GM19239 (cell line): ENCODE results near the gene ST6GALNAC2.

Experiments
- DNase-seq: peaks from one replicate; pipeline ENCODE4 v3.0.0; 2011; ENCODE audit warnings: low spot score; ENCODE audit not compliant: insufficient read length
- FAIRE-seq: peaks from 2 replicates; lab custom pipeline; 2011; peaks lifted over from hg19 to GRCh38; lab: Jason Lieb, UNC

ST6GALNAC2 gene

DNA sequence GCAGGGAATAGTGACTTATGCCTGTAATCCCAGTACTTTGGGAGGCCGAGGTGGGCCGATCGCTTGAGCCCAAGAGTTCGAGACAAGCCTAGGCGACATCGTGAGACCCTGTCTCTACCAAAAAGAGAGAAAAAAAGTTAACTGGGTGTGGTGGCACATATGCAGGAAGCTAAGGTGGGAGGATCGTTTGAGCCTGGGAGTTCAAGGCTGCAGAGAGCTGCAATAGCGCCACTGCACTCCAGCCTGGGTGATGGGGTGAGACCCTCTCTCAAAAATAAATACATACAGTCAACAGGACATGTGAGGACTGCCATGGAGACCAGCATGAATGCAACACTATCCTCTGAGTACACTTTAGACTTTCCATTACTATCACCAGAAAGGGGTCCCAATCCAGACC lies 15.4 kb upstream of the ST6GALNAC2 start:
- DNase-seq (no peak), FAIRE-seq (no peak)

DNA sequence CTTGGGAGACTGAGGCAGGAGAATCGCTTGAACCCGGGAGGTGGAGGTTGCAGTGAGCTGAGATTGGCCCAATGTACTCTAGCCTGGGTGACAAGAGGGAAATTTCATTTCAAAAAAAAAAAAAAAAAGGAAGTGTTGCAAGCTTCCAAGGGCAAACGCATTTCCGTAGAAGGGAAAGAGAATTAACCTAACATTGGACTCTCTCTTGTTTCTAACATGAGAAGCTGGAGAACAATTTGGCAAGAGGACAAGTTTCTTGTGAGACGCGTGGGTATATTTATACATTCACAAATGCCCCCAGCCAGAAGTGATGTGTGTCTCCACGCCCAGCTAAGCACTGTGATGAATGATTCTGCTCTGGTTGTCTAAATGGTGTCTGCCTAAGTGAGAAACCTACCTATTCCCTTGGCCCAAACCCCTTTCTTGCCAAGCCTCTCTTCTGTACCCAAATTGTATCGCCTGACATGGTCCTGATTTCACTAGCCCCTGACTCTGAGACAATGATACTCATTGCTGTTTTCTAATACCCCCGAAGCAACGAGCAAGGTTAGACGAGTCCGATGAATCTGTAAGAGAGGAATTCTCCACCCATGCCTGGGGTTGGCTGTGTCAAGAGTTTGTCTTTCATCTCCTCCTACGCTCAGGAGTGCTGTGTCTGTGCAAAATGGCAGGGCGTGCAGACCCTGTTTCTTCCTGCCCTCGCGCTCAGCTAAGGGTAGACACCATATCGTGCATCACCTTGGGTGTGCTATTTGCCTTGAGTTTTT lies 14.2 kb upstream of the ST6GALNAC2 start:
- FAIRE-seq (no peak), DNase-seq (no peak)

DNA sequence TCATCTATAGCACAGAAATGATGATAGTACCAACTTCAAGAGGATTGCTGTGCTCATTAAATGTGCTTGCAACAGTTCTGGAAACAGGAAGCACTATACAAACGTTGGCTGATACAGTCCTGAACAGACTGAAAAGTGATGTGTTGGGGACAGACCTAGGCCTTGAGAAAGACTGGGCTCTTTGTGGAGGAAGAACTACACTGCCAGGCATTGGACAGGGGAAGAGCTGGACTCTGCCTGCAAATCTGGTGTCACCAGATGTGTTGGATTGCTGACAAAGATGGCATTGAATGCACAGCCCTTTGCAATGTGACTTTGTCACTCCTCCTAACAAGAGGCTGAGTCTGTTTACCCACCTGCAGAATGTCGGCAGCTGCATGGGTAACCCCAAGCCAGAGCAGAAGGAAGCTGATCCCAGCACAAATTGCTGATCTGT lies 12.4 kb upstream of the ST6GALNAC2 start:
- FAIRE-seq, result no peak
- no peak for DNase-seq

DNA sequence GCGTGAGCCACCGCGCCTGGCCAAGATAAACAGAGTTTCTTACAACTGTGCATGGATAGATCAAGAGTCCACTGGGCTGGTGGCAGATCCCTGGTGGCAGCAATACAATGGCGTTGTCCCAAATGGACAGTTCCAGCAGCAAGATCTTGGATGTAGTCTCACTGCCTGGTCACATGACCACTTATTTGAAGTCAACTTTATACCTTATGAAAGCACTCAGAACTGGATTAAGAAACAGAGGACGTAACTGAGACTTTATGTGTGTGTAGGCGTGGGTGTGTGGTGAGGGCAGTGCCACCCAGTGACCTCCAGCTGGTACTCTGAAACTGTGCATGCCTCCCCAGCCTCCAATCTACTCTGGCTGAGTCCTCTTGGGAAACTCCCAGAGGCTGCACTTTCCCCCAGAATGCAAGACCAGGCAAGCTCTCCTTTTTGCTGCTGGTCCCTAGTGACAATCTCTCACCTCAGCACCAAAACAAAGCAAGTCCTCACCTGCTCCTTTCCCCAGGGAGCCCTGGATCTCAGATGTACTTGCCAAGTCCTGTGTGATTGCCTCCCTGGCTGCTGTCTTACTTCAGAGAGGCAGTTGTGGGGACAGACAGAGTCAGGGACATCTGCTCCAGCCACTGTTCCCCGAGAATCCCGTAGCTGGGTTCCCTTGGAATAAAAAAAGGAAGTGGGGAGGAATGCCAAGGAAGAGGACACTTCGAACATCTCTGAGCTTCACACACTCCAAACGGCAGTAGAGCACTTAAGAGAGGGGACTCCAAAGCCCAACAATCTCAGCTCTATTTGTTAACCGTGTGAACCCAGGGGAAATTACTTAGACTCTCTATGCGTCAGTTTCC lies 11.7 kb upstream of the ST6GALNAC2 start:
- no peak for DNase-seq
- no peak for FAIRE-seq

DNA sequence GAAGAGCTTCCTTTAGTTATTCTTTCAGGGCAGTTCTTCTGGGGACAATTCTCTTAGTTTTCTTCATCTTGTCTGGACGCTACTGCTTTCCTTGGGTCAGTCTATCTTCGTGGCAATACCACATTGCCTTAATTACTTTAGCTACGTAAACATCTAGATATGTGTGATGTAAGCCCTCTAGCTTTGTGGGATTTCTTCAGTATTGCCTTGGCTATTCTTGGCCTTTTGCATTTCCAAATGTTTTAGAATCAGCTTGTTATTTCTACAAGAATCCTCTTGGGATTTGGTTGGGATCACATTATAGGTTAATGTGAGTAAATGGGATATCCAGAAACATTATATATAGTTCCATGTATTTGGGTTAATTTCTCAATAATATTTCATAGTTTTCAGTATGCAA lies 9.0 kb upstream of the ST6GALNAC2 start:
- DNase-seq (no peak), FAIRE-seq (no peak)

DNA sequence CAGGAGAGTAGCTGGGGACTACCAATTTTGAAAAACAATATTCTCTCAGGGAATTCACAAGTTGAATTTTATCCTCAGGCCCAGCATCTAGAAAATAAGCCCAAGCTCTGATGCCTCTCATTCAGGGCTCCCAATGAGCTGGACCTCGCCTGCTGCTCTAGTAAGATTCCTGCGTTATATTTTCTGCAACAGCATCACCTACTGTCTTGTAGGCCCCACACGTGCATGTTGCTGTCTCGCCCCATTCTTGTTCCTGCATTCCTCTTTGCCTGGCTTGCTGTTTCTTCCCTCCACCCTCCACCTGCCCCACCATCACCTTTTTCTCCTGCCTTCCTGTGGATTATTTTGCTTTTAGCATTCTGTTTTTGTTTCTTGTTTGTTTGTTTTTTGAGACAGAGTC lies 8.3 kb upstream of the ST6GALNAC2 start:
- no peak for DNase-seq
- no peak for FAIRE-seq

DNA sequence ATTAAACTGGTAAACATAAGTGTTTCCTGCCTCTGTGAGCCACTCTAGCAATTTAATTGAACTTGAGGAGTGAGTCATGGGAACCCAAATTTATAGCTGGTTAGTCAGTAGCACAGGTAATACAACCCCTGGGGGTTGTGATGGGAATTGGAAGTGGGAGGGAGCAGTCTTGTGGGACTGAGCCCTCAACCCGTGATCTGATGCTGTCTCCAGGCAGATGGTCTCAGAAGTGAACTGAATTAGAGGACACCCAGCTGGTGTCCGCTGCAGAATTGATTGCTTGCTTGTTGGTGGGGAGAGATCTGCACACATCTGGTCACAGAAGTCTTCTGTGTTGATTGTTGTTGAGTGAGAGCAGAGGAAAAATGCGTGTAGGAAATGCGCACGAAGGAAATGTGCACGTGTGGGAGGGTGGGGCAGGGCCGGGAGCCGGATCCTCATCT lies 7.7 kb upstream of the ST6GALNAC2 start:
- FAIRE-seq (no peak), DNase-seq (no peak)

DNA sequence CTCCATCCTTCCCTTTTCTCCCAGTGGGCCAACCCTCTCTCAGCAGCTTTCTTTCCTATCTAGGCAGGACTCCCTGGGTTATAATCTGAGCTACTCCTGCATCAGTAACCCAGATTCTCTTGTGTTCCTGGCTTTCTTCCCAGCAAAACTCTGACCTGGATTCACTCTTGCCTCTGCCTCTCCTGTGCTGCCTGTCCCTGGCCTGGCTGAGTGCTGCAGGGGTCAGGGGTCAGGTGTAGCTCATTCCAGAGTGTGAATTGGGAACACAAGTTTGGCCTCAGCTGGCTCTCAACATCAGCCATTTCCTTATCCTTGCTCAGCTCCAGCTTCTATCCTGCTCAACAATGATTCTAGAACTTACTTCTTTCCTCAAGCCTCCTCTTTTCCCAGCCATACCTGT lies 2.5 kb upstream of the ST6GALNAC2 start:
- no peak for FAIRE-seq

DNA sequence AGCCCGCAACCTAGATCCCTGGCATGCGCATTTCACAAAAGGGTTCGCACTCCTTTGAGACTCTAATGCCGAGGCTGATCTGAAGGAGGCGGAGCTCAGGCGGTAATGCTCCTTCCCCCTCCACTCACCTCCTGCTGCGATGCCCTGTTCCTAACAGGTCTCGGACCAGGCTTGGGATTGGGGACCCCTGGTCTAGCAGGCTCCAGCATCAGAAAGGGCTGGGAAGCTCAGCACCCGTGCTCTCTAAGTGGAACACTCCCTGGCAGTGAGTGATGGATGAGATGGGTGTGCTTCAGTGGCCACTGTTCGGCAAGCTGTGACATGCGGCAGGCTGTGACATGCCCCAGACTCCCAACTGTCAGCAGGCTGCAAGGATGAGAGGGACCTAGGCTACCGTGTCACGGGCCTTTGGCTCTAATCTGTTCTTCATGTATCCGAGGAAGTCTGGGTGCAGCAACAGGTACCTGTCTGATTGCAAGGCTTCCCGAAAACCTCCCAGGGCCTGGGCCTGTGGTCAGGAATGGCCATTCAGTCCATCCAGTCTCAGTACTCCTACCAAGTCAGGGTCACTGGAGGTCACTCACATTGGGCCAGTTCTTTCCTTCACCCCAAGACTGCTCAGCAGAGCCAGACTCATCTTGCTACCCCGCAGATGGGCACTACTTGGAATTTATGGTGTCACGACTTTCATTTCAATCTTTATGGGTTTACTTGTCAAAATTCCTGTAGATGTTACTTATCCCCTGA lies 1.3 kb upstream of the ST6GALNAC2 start:
- no peak for FAIRE-seq
- no peak for DNase-seq

More for the DNA sequence above, 2.5 kb upstream of the ST6GALNAC2 start:
- no peak for DNase-seq

DNA sequence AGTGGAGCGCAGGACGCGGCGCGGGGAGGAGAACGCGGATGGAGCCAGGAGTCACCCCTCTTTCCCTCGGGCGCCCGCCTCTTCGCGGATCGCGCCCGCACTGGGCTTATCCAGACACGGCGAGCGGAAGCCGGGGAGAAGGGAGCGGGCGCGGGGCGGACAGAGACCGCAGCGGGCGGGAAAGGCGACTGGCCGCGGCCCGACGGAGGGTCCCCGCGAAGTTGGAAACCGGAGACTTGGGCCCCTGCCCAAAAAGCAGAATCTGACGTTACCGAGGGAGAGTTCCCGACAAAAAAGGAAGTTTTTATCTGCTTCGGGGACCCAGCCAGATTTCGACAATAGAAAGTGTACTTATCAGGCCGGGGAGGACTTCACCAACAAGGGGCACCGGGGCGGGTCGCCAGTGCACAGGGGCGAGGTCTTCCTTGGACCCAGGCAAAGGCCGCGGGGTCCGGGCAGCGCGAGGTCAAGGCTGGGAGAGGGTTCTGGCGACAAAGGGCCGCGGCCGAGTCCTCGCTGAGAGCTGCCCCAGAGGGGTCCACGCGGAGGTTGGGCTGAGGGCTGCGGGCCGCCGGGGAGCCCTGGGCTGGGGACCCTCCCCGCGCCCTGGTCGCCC lies 519 bp downstream of the ST6GALNAC2 start:
- DNase-seq, result no peak

DNA sequence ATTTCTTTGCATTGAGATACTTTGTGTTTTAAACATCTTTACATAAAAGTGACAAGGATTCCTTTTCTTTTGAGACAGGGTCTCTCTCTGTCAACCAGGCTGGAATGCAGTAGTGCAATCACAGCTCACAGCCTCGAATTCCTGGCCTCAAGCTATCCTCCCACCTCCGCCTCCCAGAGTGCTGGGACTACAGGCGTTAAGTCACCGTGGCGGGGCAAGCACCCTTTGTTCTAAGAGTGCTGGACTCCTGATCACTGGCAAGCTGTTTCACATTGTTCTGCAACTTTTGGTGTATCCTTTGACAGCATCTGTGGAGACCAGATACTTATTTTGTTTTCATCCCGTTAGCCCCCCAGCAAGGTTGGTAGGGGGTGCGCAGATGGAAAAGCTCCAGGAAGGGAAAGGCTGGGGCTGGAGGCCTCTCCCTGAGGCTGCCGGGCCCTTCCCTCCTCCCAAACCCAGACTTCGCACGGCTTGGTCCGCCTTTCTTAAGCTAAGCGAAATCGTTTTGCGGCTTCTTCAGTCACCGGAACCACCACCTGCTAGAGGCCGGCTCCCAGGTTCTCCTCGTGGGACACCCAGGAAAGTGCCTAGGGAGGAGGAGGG lies 1.1 kb downstream of the ST6GALNAC2 start:
- FAIRE-seq, result no peak

More for the DNA sequence above, 519 bp downstream of the ST6GALNAC2 start:
- no peak for FAIRE-seq

DNA sequence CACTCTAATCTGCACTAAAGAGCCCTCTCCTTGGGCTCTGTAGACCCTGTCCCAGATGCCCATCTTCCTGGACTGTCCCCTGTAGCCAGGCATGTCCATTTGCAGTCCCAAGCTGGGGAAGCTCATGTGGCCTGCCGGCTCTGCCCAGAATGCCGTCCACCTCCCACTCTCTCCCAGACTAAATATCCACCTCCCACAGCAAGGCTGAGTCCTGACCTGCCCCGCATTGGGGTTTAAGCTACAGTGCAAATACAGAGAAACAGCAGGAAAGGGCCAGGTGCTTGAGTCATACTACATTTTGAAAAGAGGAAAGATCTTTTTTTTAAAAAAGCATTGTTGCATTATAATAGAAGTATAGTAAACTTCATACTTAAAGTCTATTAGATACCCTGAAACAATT lies 3.0 kb downstream of the ST6GALNAC2 start:
- FAIRE-seq (no peak), DNase-seq (no peak)

More for the DNA sequence above, 1.1 kb downstream of the ST6GALNAC2 start:
- no peak for DNase-seq

DNA sequence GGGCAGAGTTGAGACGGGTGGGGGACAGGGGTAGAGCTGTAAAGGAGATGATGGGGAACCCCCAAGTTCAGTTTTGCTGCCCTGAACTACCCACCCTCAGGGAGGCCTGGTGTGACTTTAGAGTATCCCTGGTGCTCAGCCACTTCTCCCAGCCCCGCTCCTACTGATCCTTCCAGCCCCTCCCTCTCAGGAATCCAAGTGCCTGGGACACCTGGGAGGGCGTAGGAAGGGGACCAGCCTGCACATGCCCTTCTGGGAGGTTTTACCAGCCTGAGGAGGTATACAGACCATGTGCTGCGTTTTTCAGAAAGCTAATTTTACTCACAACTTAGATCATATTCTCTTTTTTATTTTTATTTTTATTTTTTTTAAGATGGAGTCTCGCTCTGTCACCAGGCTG lies 4.1 kb downstream of the ST6GALNAC2 start:
- no peak for DNase-seq

DNA sequence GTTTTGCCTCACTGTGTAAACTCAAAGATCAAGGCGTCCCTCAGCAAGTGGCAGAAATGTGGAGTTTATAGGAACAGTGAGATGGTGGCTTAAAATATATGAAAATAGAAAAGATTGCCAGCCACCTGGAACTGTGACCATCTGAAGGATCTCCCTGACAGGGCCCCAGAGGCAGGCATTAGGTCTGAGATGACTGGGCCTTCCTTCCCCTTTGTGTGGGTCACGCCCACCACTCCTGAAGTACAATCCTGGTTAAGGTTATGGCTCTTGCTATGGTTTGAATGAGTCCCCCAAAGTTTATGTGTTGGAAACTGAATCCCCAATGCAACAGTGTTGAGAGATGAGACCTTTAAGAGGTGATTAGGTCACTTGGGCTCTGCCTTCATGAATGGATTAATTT lies 6.4 kb downstream of the ST6GALNAC2 start:
- DNase-seq, result no peak
- no peak for FAIRE-seq

More for the DNA sequence above, 4.1 kb downstream of the ST6GALNAC2 start:
- no peak for FAIRE-seq

DNA sequence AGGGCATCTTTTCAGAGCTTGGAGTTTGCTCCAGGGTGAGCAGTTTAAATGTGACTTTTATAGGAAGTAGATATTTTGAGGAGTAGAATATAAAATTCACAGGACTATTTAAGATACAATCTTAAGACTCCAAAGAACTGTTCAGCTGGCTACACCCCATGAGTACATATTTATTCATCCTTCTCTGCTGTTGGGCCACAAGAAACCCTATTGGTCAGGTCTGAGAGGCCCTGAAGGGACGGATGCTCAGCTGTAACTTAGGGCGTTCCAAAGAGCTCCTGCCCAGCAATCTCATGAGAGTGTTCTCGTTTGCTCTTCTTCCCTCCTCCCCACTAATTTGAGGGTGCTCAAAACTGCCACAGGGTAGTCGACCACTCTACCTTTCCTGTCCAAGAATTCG lies 7.3 kb downstream of the ST6GALNAC2 start:
- FAIRE-seq, result no peak
- DNase-seq, result no peak

DNA sequence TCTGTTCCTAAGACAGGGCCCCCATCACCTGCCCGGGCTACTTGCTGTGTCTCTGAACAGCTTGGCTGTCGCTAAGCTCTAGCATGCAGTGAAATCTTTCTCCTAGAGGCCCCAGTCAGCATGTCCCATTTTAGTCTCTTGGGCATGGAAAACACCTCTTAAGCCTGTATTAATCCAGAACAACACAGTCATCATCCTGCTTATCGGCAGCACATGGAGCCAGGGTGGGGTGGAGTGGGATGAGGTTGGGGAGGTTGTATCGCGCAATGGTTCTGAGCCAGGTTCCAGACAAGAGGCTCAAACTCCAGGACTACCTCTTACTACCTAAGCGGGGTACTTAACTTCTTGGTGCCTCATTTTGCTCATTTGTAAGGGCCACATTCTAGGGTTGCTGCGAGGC lies 7.8 kb downstream of the ST6GALNAC2 start:
- FAIRE-seq, result no peak
- no peak for DNase-seq

DNA sequence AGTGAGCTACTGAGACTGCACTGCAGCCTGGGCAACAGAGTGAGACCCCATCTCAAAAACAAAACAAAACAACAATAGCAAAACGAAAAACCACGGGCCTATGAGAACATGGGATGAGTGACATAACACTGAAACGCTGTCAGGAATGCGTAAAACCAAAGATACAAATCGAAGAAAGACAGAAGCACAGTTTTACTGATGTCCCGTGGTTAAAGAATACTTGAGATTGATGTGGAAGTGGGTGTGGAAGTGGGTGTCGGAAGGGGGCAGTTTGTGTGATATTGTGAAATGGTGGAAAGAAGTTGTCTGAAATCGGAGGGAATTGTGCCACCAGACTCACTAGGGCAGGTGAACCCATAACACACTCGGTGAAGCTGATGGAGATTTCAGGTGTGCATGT lies 9.5 kb downstream of the ST6GALNAC2 start:
- FAIRE-seq, result no peak
- no peak for DNase-seq

DNA sequence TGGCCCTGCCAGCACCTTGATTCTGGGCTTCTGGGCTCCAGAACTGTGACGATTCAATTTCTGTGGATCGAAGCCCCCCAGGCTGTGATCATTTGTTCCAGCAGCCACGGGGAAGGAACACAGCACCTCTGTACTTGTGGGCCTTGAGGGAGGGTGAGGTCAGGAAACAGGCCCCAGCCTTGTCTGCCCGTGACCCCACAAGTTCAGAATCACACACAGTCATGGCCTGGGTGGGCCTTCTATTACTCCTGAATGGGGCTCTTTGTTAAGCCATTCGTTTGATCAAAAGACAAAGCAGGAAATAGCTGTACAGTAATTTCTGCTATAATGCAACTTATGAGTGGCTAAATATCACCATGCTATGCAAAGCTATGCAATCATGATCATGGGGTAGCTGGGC lies 10.1 kb downstream of the ST6GALNAC2 start:
- no peak for FAIRE-seq
- no peak for DNase-seq

DNA sequence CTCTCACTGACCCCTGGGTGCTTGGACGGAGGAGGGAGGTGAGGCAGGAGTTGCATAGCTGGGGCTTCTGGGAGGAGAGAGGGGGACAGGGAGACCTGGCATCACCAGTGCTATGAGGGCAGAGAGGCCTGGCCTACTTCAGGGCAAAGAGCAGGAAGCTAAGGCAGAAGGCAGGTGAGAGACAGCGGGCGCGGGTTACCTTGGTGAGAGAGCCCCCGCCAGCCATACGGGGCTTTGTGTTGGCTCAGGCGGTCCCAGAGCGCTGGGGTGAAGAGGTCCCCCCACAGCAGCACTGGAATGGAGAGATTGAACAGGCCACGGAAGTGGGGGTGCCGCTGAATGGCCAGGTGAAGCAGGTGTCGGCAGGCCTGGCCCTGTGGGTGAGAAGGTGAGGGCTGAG lies 11.5 kb downstream of the ST6GALNAC2 start:
- FAIRE-seq, result no peak
- DNase-seq, result no peak

DNA sequence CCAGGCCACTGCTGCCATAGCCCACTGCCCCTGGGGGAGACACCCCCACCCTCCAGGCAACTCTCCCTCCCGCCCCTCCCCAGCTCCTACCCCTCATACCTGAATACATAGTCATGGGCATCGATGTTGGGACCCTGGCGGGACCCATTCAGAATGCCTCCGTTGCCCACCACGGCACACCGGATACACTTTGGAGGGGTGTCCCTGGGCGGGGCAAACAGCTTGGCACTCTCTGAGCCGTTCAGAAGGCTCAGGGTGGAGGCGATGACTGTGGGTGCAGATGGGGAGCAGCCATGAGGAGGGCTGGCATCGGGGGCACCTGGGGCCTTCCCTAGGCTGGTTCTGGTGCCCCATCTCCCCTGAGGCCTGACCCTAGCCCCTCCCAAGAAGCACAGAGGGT lies 12.6 kb downstream of the ST6GALNAC2 start:
- DNase-seq, result no peak
- FAIRE-seq, result no peak
